Lower leg skin (tissue), 4 donors: ENCODE measurements around the gene ZRANB3. TPM values are rescaled to one million over a fixed set of nuclear protein-coding genes. Genes with fewer than 3 reads are reported as not detected.

Source experiments
- DNase-seq, 2 donors: peaks; one replicate each; pipeline ENCODE4 v3.0.0-alpha.2; 2019; ENCODE audit warnings: low spot score in 2 of 2
- H3K4me3 ChIP-seq: fragments of 200-600 bp; sonication (generic); 2 replicates; pipeline ENCODE4 v1.5.1; 2017; ENCODE audit warnings: mild to moderate bottlenecking, low read depth; ENCODE audit not compliant: poor library complexity, severe bottlenecking
- CTCF ChIP-seq, 3 donors: fragments of 450-650 bp; IDR thresholded peaks; one replicate each; pipeline ENCODE4 v1.5.1; 2016; ENCODE audit warnings: antibody characterized with exemption in 3 of 3, mild to moderate bottlenecking in 3 of 3, moderate library complexity in 2 of 3
- POLR2A ChIP-seq, 2 donors: fragments of 450-650 bp; IDR thresholded peaks; one replicate each; pipeline ENCODE4 v1.6.1; 2016 to 2017; ENCODE audit warnings: antibody characterized with exemption in 2 of 2, mild to moderate bottlenecking in 1 of 2, moderate library complexity in 1 of 2
- WGBS, 2 donors: methylation state at CpG; one replicate each; pipeline ENCODE4 v1.1.5; 2018; 5-methylcytosine and 5-hydroxymethylcytosine counted together
- intact Hi-C: fragments of 100-400 bp; cut with DNase I; formaldehyde crosslinking; loops from one replicate; pipeline ENCODE4 v1.15.0; 2023; ENCODE audit warnings: low total_unique reads
- total RNA-seq, 4 donors: library from RNA; depleted of rRNA; stranded (reverse); fragments of >200 nt; gene quantifications; one replicate each; pipeline ENCODE4 v1.1.0, GENCODE V29; 2016

ZRANB3 gene
- total RNA-seq, 4 donors from 2014 or later = 2.1 to 8.1 (median 4.1) TPM

GRCh38 chr2:135179689-135180088, 351.3 kb downstream of the ZRANB3 start:
- intact Hi-C loops = no loop called here

GRCh38 chr2:135175177-135175576, 355.8 kb downstream of the ZRANB3 start:
- 45 to 63% methylated on average over 2 to 3 of the region's 3 CpGs for WGBS, 2 donors
- no peak for TF ChIP-seq CTCF (IDR thresholded peaks at IDR 0.05)
- no peak for TF ChIP-seq POLR2A (IDR thresholded peaks at IDR 0.05)
- intact Hi-C loops = no loop called here
- peak in 1 of 2 donors; percentile 43 for DNase-seq
- no peak overlapping the region for H3K4me3 ChIP-seq

More at GRCh38 chr2:135179689-135180088, 351.3 kb downstream of the ZRANB3 start:
- DNase-seq = no peak
- no peak overlapping the region for H3K4me3 ChIP-seq
- WGBS, 2 donors = 84 to 85% methylated on average over 1 of the region's 1 CpG
- TF ChIP-seq POLR2A (IDR thresholded peaks at IDR 0.05) (no peak), CTCF (IDR thresholded peaks at IDR 0.05) (no peak)

GRCh38 chr2:135174810-135175093, 356.3 kb downstream of the ZRANB3 start:
- WGBS, 2 donors = 92 to 93% methylated on average over 6 of the region's 6 CpGs
- DNase-seq = peak in 1 of 2 donors; percentile 72
- no peak overlapping the region for H3K4me3 ChIP-seq
- TF ChIP-seq CTCF (IDR thresholded peaks at IDR 0.05) (no peak), POLR2A (IDR thresholded peaks at IDR 0.05) (no peak)
- intact Hi-C loops = no loop called here

- TF ChIP-seq POLR2A (IDR thresholded peaks at IDR 0.05) (no peak), CTCF (IDR thresholded peaks at IDR 0.05) (no peak)
Measured at GRCh38 chr2:135174049-135174809, 356.8 kb downstream of the ZRANB3 start.

GRCh38 chr2:135169900-135170753, 360.9 kb downstream of the ZRANB3 start:
- no peak for TF ChIP-seq CTCF (IDR thresholded peaks at IDR 0.05)
- TF ChIP-seq POLR2A (IDR thresholded peaks at IDR 0.05) = no peak
- intact Hi-C loops = no loop called here
- no peak for DNase-seq
- H3K4me3 ChIP-seq = no peak overlapping the region
- 91 to 93% methylated on average over 11 of the region's 11 CpGs for WGBS, 2 donors

More at GRCh38 chr2:135174049-135174809, 356.8 kb downstream of the ZRANB3 start:
- DNase-seq = peak in 1 of 2 donors; percentile 69
- intact Hi-C loops = no loop called here
- WGBS, 2 donors = 80 to 85% methylated on average over 8 to 9 of the region's 9 CpGs
- H3K4me3 ChIP-seq = no peak overlapping the region
